HEK293 (cell line): Measurements from ENCODE around the gene CSMD2.

Experiments
- CTCF ChIP-seq: fragments of 450-650 bp; formaldehyde crosslinking; IDR thresholded peaks from 2 replicates; pipeline ENCODE4 v1.5.1; 2016; ENCODE audit warnings: missing biosample characterization, missing genetic modification characterization
- ZBTB8A ChIP-seq: fragments of 450-650 bp; formaldehyde crosslinking; IDR thresholded peaks from 2 replicates; pipeline ENCODE4 v1.5.1; 2016; ENCODE audit warnings: missing biosample characterization, missing genetic modification characterization
- ZFP3 ChIP-seq: fragments of 450-650 bp; formaldehyde crosslinking; IDR thresholded peaks from 2 replicates; pipeline ENCODE4 v1.5.1; 2016; ENCODE audit warnings: low read depth, missing biosample characterization, missing genetic modification characterization
- ZNF580 ChIP-seq: fragments of 450-650 bp; formaldehyde crosslinking; IDR thresholded peaks from 2 replicates; pipeline ENCODE4 v1.5.1; 2016; ENCODE audit warnings: missing biosample characterization, missing genetic modification characterization

GRCh38 chr1:33468011-33468410 lies 697.0 kb downstream of the CSMD2 start:
- no peak for TF ChIP-seq ZNF580 (tag by site-specific recombination)
- TF ChIP-seq CTCF (tag by site-specific recombination): no peak
- TF ChIP-seq ZFP3 (tag by site-specific recombination): no peak
- TF ChIP-seq ZBTB8A: no peak
